Measurements from ENCODE around the gene PSMB2. TPM values are rescaled to one million over a fixed set of nuclear protein-coding genes. Genes with fewer than 3 reads are reported as not detected.
"Not testable (repeated sequence)": the region's sequence is repeated elsewhere in the genome, so short reads cannot be mapped to it uniquely, and the experiment has no call there.

PSMB2 gene
- total RNA-seq = 10 to 100 TPM; 27.4 to 30.5 TPM
- total RNA-seq = 54.3 to 57.4 reads per million in 2 donors

DNA sequence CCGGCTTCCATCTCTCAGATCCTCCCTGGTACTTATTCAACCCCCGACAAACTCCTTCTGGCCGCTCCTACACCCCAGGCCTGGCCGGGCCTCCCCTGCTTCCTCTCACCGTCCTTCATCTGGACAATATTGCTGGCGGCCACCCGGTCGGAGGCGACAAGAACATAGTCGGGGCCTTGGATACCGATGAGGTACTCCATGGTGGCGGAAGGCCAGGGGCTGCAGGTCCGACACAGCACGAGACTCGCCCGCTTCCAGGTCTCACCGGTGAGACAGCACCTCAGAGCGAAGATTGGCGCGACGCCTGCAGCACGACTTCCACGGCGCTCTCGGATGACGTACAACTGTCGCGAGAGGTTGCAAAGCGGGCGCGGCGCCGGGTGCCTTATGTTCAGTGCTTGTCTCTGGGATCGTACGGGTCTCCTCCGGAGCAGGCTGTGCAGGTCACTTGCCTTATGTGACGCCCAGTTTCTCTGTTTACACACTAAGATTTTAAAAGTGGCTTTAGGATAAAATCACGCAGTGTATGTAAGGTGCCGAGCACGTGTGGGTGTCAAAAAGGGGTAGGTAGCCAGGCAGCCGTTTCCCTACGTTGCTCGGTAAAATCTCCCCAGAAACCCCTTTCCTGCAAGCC, at the start of gene PSMB2:
Gene PSMB2, minus strand, starts transcription at position 294 of the 634 bp plus-strand sequence. Its CDS starts 94 bp downstream, at position 200.
- H3K36me3 Mint-ChIP-seq (ENCODE audit: low read depth) = peaks cover 10% of the 10 kb centered on the region
- peaks cover 19% of the 10 kb centered on the region for H3K27me3 Mint-ChIP-seq
- peak within 1 kb of the TSS; percentile 100 for H3K4me3 Mint-ChIP-seq
- ATAC-seq (peak; percentile 90), DNase-seq (peak; percentile 88 to 94 (median 89))
- H3K27ac Mint-ChIP-seq = peak within 1 kb of the TSS; percentile 99
- no peaks in the 10 kb centered on the region for H3K9me3 ChIP-seq (ENCODE audit: control insufficient read depth, low read length, poor library complexity, severe bottlenecking)
- H3K4me1 Mint-ChIP-seq = peaks cover 29% of the 10 kb centered on the region

DNA sequence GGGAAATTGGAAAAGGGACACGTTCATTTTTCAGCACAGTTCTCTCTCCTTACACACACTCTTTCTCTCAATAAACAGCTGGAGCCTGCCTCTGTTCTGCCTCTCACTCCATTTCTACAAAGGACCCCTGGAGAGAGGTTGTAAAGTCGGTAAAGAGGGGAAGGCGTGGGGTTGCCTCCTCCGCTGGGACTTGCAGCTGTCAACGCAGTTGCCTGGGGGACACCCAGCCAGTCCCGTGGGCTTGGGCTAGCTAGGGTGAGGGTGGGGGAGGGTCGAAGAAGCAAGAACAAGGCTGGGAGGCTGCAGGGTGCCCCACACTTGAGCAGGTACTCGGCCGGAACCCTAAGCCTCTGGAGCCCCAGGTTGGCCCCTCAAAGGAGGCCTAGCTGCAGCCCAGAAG, 49.8 kb upstream of the PSMB2 start:
- Mint-ChIP-seq H3K4me3 (no peak overlapping the region), H3K36me3 (ENCODE audit: low read depth) (peaks cover 9% of the 10 kb centered on the region), H3K4me1 (peaks cover 7% of the 10 kb centered on the region), H3K27ac (no peak overlapping the region), H3K27me3 (peaks cover 30% of the 10 kb centered on the region)
- H3K9me3 ChIP-seq (ENCODE audit: control insufficient read depth, low read length, poor library complexity, severe bottlenecking) = no peaks in the 10 kb centered on the region
- ATAC-seq (no peak), DNase-seq (no peak)

DNA sequence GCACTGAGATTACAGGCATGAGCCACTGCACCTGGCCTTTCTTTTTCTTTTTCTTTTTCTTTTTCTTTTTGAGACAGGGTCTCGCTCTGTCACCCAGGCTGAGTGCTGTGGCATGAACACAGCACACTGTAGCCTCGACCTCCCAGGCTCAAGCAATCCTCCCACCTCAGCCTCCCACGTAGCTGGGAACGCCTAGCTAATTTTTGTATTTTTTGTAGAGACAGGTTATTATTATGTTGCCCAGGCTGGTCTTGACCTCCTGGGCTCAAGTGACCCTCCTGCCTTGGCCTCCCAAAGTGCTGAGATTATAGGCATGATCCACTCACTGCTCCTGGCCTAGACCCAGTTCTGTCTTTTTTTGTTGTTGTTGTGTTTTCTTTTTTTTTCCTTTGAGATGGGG, 48.8 kb upstream of the PSMB2 start:
- peaks cover 27% of the 10 kb centered on the region for H3K27me3 Mint-ChIP-seq
- DNase-seq; ATAC-seq; H3K36me3 Mint-ChIP-seq (ENCODE audit: low read depth); H3K4me3 Mint-ChIP-seq; H3K27ac Mint-ChIP-seq; H3K9me3 ChIP-seq (ENCODE audit: control insufficient read depth, low read length, poor library complexity, severe bottlenecking); H3K4me1 Mint-ChIP-seq: not testable (repeated sequence)

DNA sequence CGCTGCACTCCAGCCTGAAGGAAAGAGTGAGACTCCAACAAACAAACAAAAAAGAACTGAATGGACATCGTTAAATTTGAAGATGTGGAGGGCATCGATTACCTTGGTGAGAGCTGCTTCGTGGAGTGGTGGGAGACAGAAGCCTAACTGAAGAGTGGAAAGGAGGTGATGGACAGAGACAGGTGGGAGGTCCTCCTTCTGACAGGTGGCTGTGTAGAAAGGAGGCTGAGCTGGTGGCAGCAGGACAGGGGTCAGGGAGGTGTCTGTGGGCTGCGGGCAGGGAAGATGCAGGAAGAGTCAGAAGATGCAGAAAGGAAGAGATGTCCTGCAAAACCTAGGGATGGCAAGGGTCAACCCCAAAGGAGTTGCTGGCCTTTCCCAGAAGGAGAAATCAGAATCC, 46.8 kb upstream of the PSMB2 start:
- DNase-seq = no peak
- Mint-ChIP-seq H3K4me3 (no peak overlapping the region), H3K36me3 (ENCODE audit: low read depth) (peaks cover 10% of the 10 kb centered on the region), H3K4me1 (peaks cover 8% of the 10 kb centered on the region), H3K27me3 (peaks cover 46% of the 10 kb centered on the region), H3K27ac (no peak overlapping the region)
- ATAC-seq = no peak
- no peaks in the 10 kb centered on the region for H3K9me3 ChIP-seq (ENCODE audit: control insufficient read depth, low read length, poor library complexity, severe bottlenecking)

DNA sequence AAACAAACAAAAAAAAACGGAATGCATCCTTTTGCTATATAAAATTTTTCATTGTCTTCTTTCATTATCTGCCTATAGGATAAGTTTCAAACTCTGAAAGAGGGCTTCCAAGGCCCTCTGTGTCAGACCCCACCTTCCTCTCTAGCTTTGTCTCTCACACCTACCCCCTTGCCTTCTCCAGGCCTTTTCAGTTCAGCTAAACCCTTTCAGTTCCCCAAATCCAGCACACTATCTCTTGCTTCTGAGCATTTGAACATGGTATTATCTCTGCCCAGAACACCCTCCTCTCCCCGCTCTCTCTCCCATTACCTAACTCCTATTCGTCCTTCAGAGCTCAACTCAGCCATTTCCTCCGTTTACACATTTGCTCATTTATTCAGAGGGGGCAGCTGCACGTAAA, 41.7 kb upstream of the PSMB2 start:
- H3K27ac Mint-ChIP-seq = no peak overlapping the region
- no peak for ATAC-seq

DNA sequence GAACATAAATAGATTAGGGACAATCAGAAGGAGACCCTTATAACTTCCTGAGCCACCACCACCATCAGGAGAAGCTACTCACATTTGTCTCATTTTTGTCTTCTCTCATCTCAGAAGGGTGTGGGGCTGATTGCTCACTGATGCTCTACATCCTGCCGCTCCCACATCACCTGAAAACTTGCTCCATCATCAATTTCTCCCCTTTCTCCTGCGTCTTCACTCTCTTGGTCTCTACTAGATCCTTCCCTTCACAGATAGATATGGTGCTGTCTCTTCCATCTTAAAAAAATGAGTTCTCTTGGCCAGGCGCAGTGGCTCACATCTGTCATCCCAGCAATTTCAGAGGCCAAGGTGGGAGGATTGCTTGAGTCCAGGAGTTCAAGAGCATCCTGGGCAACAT, 38.9 kb upstream of the PSMB2 start:
- H3K4me3 Mint-ChIP-seq = no peak overlapping the region
- no peaks in the 10 kb centered on the region for H3K9me3 ChIP-seq (ENCODE audit: control insufficient read depth, low read length, poor library complexity, severe bottlenecking)
- DNase-seq (no peak), ATAC-seq (no peak)
- H3K4me1 Mint-ChIP-seq = peaks cover 11% of the 10 kb centered on the region
- H3K36me3 Mint-ChIP-seq (ENCODE audit: low read depth) = peaks cover 8% of the 10 kb centered on the region
- H3K27ac Mint-ChIP-seq = no peak overlapping the region
- H3K27me3 Mint-ChIP-seq = peaks cover 57% of the 10 kb centered on the region

More for the DNA sequence above, 41.7 kb upstream of the PSMB2 start:
- DNase-seq = no peak
- no peaks in the 10 kb centered on the region for H3K9me3 ChIP-seq (ENCODE audit: control insufficient read depth, low read length, poor library complexity, severe bottlenecking)
- Mint-ChIP-seq H3K36me3 (ENCODE audit: low read depth) (peaks cover 8% of the 10 kb centered on the region), H3K4me3 (no peak overlapping the region), H3K27me3 (peaks cover 56% of the 10 kb centered on the region), H3K4me1 (peaks cover 9% of the 10 kb centered on the region)

DNA sequence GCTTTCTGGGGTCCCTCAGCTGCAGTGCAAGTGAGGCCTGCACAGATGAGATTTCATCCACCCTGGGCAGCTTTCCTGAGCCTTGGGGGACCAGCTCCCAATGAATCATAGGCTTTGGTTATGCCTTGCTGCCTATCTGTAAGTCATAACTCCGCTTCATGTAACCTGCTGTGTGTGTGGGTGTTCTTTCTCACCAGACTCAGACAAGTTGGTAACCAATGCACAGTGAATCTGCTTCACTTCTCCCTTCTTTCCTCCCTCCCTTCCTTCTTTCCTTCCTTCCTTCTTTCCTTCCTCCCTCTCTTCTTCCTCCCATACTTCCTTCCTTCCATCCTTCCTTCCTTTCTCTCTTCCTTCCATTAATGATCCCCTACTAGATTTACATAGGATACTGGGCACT, 34.4 kb upstream of the PSMB2 start:
- Mint-ChIP-seq H3K36me3 (ENCODE audit: low read depth) (peaks cover 3% of the 10 kb centered on the region), H3K4me3 (no peak overlapping the region), H3K27me3 (peaks cover 67% of the 10 kb centered on the region), H3K27ac (no peak overlapping the region), H3K4me1 (peaks cover 10% of the 10 kb centered on the region)
- no peaks in the 10 kb centered on the region for H3K9me3 ChIP-seq (ENCODE audit: control insufficient read depth, low read length, poor library complexity, severe bottlenecking)
- ATAC-seq (no peak), DNase-seq (no peak)

DNA sequence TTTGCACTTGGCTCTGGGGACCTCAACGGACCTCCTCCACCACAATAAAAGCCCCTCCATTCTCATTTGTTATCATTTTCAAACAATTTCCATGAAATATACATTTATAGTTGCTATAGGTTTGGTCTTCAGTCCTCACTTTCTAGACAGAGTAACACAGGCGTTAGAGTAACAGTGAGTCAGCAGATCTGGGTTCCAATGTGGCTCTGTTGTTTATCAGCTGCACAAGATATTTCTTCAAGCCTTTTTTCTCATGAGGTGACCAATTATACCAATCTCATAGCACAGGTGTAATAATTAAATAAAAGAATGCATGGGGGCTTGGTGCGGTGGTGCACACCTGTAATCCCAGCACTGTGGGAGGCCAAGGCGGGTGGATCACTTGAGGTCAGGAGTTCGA, 32.8 kb upstream of the PSMB2 start:
- no peaks in the 10 kb centered on the region for H3K9me3 ChIP-seq (ENCODE audit: control insufficient read depth, low read length, poor library complexity, severe bottlenecking)
- Mint-ChIP-seq H3K27ac (no peak overlapping the region), H3K36me3 (ENCODE audit: low read depth) (peaks cover 2% of the 10 kb centered on the region), H3K4me3 (no peak overlapping the region), H3K27me3 (peaks cover 62% of the 10 kb centered on the region), H3K4me1 (peaks cover 7% of the 10 kb centered on the region)
- no peak for DNase-seq
- no peak for ATAC-seq

DNA sequence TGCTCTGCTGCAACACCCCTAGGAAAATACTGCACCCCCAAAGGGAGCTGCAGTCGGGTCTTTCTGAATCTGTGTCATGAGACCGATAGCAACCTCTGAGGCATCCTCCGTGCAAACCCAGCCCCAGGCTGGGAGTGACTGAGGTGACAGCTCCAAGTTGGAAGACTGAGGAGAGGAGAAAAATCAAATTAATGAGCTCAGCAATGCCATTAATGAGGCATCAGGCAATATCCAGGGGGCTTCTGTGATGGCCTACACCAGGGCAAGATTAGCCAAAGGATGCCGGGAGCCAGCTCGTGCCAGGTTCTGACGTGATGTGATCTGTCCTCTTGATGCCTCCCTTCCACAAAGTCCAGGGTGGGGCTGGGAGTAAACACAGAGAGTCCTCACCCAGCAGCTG, 30.8 kb upstream of the PSMB2 start:
- Mint-ChIP-seq H3K4me1 (peaks cover 4% of the 10 kb centered on the region), H3K36me3 (ENCODE audit: low read depth) (peaks cover 2% of the 10 kb centered on the region), H3K27ac (no peak overlapping the region), H3K27me3 (peaks cover 59% of the 10 kb centered on the region), H3K4me3 (no peak overlapping the region)
- ATAC-seq (no peak), DNase-seq (no peak)
- no peaks in the 10 kb centered on the region for H3K9me3 ChIP-seq (ENCODE audit: control insufficient read depth, low read length, poor library complexity, severe bottlenecking)

DNA sequence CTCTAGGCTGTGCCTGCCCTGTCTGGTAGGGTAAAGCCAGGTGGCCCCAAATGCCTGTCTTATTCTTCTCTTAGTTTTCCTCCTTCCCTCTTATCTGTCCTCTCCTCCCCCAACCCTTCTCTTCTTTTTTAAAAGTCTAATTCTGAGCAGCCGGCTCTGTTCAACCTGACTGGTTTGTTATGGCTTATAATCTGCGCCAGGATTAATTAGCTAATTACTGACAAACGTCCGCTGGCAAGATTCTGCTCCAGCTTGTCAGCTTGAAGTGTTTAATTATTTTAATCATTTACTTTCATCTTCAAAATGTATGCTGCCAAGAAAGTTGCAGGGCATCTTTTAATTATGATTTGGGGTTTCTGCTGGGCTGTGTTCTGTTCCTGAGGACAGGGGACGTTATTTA, 27.2 kb upstream of the PSMB2 start:
- peaks cover 2% of the 10 kb centered on the region for H3K36me3 Mint-ChIP-seq (ENCODE audit: low read depth)
- ATAC-seq (no peak), DNase-seq (no peak)
- peaks cover 2% of the 10 kb centered on the region for H3K4me1 Mint-ChIP-seq
- H3K4me3 Mint-ChIP-seq = no peak overlapping the region
- H3K27ac Mint-ChIP-seq = no peak overlapping the region
- H3K27me3 Mint-ChIP-seq = peaks cover 51% of the 10 kb centered on the region
- H3K9me3 ChIP-seq (ENCODE audit: control insufficient read depth, low read length, poor library complexity, severe bottlenecking) = no peaks in the 10 kb centered on the region

DNA sequence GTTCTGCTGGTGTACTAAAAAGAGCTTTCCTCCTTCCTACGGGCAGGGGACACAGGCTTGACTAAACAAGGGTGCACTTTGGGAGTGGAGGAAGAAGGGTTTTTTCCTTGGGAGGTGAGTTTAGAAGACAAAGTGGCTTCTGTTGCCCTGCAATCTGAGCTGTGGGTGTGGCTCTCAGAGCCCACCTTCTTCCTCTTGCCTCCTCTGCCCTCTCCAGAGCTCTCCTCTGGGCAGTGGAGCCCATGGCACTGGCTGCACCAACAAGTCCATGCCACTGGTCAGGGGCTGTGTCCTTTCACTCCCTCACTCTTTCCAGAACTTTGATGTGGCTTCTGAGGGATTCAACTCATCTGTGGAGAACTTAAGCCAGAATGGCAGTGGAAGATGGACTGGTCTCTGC, 25.6 kb upstream of the PSMB2 start:
- Mint-ChIP-seq H3K27ac (no peak overlapping the region), H3K4me3 (no peak overlapping the region), H3K27me3 (peaks cover 43% of the 10 kb centered on the region), H3K36me3 (ENCODE audit: low read depth) (peaks cover 5% of the 10 kb centered on the region), H3K4me1 (peaks cover 2% of the 10 kb centered on the region)
- ATAC-seq (no peak), DNase-seq (no peak)
- no peaks in the 10 kb centered on the region for H3K9me3 ChIP-seq (ENCODE audit: control insufficient read depth, low read length, poor library complexity, severe bottlenecking)

DNA sequence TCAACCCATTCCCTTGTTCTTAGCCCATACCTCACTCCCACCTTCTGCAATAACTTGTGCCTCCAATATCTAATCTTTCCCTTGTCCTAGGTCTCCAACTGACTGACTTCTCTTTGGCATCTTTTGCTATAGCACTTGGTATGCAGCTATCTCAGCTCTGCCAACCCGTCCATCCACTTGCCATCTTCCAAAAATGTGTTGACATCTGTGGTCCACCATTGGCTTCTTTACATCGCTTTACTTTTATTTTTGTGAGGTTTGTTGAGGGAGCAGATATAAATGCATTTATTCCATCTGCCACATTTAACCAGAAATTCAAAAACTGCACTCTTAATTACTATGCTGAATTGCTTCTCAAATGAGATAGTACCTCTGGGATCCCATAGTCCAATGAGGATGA, 24.9 kb upstream of the PSMB2 start:
- Mint-ChIP-seq H3K36me3 (ENCODE audit: low read depth) (peaks cover 5% of the 10 kb centered on the region), H3K4me3 (no peak overlapping the region), H3K27ac (no peak overlapping the region), H3K4me1 (peaks cover 1% of the 10 kb centered on the region), H3K27me3 (peaks cover 36% of the 10 kb centered on the region)
- DNase-seq = no peak
- no peaks in the 10 kb centered on the region for H3K9me3 ChIP-seq (ENCODE audit: control insufficient read depth, low read length, poor library complexity, severe bottlenecking)
- no peak for ATAC-seq

DNA sequence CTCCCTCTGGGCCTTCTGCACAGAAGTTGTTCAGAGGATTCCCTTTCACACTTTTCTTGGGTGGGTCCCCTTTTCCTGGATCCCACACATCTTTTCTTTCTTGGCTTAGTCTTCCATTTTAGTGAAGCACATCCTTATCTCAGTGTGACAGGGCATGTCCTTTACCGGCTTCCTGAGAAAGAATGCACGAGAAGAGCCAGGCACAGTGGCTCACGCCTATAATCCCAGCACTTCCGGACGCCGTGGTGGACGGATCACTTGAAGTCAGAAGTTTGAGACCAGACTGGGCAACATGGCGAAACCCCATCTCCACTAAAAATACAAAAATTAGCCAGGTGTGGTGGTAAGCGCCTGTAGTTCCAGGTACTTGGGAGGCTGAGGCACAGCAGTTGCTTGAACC, 22.1 kb upstream of the PSMB2 start:
- no peaks in the 10 kb centered on the region for H3K9me3 ChIP-seq (ENCODE audit: control insufficient read depth, low read length, poor library complexity, severe bottlenecking)
- no peak overlapping the region for H3K4me3 Mint-ChIP-seq
- DNase-seq = no peak
- H3K27me3 Mint-ChIP-seq = peaks cover 25% of the 10 kb centered on the region
- H3K4me1 Mint-ChIP-seq = no peaks in the 10 kb centered on the region
- no peak for ATAC-seq
- peaks cover 5% of the 10 kb centered on the region for H3K36me3 Mint-ChIP-seq (ENCODE audit: low read depth)
- no peak overlapping the region for H3K27ac Mint-ChIP-seq

DNA sequence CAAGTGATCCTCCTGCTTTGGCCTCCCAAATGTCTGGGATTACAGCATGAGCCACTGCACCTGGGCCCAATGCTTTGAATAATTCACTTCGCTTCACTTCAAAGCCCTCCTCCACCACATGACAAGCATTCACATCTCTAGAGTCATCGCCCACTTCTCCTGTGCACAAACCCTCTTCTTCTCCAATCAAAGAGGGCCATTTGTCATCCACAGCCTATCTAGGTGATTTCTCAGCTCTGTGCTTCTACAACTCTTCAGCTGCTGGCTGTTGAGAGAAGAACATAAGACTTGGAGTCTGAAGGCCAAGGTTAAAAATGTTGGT, 20.1 kb upstream of the PSMB2 start:
- H3K27me3 Mint-ChIP-seq = peaks cover 12% of the 10 kb centered on the region
- H3K27ac Mint-ChIP-seq = no peak overlapping the region
- H3K36me3 Mint-ChIP-seq (ENCODE audit: low read depth) = peaks cover 3% of the 10 kb centered on the region
- ATAC-seq (no peak), DNase-seq (no peak)
- H3K4me3 Mint-ChIP-seq = no peak overlapping the region
- H3K4me1 Mint-ChIP-seq = peaks cover 2% of the 10 kb centered on the region
- H3K9me3 ChIP-seq (ENCODE audit: control insufficient read depth, low read length, poor library complexity, severe bottlenecking) = no peaks in the 10 kb centered on the region
